NCI-H774 (cell line): Measurements from ENCODE around the gene DNMT1.

Experiments used
- DNase-seq: peaks from one replicate; lab custom pipeline; 2025; lab: John Stamatoyannopoulos, UW

DNMT1 gene

GRCh38 chr19:10093295-10094186 lies 101.2 kb downstream of the DNMT1 start:
- no peak for DNase-seq

- no peak for DNase-seq
These were observed 102.0 kb downstream of the DNMT1 start for GRCh38 chr19:10092648-10093294.

GRCh38 chr19:10091895-10092641 lies 102.7 kb downstream of the DNMT1 start:
- no peak for DNase-seq

- DNase-seq: no peak
These were observed 103.4 kb downstream of the DNMT1 start for GRCh38 chr19:10091370-10091687.

DNA sequence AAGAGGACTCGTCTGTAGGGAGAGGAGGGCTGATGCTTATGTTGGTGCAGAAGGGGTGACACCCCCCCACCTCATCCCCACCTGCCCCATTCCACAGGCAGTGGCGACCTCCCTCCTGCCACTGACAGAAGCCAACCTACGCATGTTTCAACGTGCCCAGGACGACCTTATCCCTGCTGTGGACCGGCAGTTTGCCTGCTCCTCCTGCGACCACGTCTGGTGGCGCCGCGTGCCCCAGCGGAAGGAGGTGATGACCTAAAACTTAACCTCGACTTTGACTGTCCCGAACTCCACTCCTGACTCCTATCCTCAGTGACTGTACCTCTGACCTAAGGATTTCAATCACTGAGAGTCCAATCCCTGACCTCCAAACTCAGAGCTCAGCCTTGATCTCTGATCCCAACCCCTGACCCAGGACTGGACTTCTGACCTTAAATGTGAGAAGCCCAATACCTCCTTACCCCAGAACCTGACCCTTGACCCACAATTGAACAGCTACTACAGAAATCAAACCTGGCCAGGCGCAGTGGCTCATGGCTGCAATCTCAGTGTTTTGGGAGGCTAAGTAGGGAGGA lies 104.9 kb downstream of the DNMT1 start:
- DNase-seq: no peak

GRCh38 chr19:10088949-10089554 lies 105.7 kb downstream of the DNMT1 start:
- DNase-seq: no peak

DNA sequence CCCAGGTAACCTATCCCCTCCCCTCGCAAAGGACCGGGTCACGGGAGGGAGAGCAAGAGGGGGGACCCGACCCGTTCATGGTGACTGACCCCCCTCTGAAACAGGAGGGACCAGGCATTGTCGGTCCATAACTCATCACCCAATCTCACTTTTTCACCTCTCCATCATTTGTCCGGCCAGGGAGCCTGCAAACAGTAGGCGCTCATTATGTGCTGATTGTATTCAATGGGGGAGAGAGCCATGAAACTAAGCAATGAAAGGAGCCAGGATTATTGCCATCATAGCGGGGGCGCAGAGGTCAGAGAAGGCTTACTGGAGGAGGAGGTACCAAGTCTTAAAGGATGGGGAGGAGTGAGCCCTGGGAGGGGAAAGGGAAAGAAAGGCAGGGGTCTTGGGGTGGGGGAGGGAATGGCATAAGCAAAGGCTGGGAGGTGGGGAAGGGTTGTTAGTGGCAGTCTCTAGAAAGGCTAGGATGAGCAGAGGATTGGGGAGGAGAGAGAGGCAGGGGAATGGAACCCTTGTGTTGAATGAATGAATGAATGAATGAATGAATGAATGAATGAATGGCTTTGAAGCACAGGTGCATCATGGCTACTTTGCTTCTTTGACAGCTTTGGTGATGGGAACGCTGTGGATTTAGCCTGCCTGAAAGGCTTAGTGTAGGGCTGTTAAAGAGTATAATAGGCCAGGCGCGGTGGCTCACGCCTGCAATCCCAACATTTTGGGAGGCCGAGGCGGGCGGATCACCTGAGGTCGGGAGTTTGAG lies 107.3 kb downstream of the DNMT1 start:
- no peak for DNase-seq

DNA sequence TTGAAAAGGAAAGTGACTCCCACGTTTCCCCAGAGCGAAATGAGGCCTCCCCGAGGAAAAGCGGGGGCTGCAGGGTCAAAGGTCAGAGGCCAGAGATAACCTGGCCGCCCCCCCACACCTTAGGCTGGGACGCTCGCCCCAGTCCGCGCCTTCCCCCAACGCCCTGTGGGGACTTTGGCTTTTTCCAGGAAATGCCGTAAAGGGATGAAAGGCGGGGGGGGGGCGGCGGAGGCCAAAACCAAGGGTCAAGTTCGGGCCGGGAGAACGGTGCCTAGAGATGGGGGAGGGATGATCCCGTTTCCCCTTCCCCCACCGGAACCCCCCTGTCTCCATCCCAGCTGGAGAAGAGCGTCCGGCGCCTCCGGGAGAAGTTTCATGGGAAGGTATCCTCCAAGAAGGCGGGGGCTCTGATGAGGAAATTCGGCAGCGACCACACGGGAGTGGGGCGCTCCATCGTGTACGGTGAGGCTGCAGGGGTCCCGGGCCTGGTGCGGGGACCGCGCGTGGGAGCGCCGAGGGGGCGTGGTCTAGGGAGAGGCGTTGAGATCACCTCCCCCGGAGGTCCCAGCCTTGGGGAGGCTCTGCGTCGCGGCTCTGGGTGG lies 108.1 kb downstream of the DNMT1 start:
- DNase-seq: no peak

GRCh38 chr19:10085641-10086590 lies 108.8 kb downstream of the DNMT1 start, which contains the start of gene SHFL:
Gene SHFL, plus strand, starts transcription at chr19:10086317. Its CDS starts 111 bp downstream, at chr19:10086428.
- DNase-seq: peak; percentile 48

DNA sequence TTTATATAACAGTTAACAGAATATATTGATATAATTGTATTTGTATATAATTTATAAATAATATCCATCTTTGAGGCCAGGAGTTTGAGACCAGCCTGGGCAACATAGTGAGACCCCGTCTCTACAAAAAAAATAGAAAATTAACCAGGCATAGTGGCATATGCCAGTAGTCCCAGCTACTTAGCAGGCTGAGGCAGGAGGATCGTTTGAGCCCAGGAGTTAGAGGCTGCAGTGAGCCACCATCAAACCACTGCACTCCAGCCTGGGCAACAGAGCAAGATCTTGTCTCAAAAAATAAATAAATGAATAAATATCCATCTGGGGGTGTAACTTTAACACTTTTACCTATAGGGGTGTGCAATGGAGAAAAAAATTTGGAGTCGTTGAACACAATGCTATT lies 110.0 kb downstream of the DNMT1 start:
- DNase-seq: no peak

GRCh38 chr19:10083911-10084310 lies 110.8 kb downstream of the DNMT1 start:
- no peak for DNase-seq
